T-helper 22 cell (primary cell): ENCODE data around the gene SHROOM4.

Experiments used
- DNase-seq: peaks from one replicate; pipeline ENCODE4 v3.0.0-alpha.2; 2020; ENCODE audit warnings: low read depth

The SHROOM4 gene

GRCh38 chrX:50618788-50619558 is 195.0 kb downstream of the SHROOM4 start:
- no peak for DNase-seq

GRCh38 chrX:50617183-50617582 is 196.8 kb downstream of the SHROOM4 start:
- DNase-seq: no peak

- no peak for DNase-seq
Measured at GRCh38 chrX:50615570-50616158, 198.3 kb downstream of the SHROOM4 start.

DNA sequence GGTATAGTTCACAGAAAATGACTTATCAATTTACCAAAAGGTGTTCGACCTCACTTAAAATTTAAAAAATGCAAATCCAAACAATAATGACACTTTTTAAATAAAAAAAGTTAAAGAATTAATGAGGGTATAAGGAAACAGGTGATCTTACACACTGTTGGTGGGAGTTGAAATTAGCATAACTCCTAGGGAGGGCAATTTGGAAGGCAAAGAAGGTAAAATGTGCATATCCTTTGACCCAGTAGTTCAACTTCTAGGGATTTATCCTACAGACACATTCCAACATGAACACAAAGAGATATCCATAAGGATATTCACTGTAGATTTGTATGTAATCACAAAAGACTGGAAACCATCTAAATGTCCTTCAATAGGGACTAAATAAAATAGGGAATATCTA is 199.5 kb downstream of the SHROOM4 start:
- DNase-seq: no peak

- no peak for DNase-seq
Measured at GRCh38 chrX:50613846-50614245, 200.1 kb downstream of the SHROOM4 start.

DNA sequence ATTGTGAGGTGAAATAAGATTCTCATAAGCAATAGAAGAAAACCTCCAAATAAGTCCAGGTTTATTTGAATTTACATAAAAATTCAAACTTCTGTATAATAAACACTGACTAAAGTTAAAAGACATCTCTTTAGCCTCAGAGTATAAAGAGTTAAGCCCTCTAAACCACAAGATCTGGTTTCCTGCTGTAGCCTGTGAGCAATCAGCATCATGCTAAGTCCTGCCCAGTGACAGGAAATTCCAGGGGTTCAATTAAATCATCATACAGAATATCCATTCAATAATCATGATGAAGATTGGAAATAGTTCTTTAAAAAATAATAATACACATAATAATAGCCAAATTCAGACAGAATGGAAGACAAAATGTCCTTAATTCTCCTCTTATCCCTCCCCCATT is 204.2 kb downstream of the SHROOM4 start:
- DNase-seq: no peak

GRCh38 chrX:50606300-50606950 is 207.6 kb downstream of the SHROOM4 start:
- DNase-seq: no peak

DNA sequence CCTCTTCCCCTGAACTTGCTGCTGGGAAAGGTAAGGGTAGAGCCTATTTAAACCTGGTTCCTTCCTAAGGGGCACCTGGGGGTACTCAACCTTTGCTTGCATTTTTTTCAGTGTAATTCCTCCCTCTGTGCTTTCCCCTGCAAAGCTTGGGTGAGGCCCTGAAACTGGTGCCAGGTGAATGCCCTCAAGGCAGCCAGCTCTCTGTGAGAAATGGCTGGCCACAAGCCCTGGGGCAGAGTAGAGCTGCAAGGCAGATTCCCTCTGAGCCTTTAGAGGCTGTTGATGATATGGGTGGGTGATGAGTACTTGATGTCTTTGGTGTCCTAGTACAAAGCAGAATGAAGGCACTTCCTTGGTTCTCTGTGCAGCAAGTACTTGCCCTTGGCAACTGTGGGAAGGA is 217.9 kb downstream of the SHROOM4 start:
- no peak for DNase-seq

DNA sequence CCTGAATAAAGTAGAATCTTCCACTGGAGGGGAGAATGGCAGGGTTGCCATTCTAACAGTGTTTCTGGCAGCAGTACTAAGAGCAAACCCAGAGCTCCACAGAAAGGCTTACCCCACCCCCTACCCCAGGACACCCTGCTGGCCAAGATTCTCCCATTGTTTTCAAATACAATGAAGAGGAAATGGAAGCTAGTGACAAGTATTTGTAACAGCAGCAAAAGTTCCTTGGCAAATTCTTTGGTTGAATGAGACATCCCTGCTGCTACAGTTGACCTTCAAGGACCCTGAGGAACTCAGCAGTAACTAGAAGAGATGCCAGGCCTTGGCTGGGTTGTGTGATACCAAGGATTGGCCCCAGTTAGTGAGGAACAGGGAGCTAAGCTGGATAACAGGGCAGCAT is 219.2 kb downstream of the SHROOM4 start:
- no peak for DNase-seq

DNA sequence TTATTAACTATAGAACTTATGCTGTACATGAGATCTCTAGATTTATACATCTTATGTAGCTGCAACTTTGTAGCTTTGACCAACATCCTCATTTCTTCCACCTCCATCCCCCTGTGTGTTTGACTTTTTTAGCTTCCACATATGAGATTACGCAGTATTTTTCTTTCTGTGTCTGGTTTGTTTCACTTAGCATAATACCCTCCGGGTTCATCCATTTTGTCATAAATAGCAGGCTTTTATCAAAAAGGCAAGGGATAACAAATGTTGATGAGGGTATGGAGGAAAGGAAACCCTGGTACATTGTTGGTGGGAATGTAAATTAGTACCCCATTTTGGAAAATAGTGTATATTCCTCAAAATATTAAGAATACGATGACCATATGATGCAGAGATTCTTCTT is 227.0 kb downstream of the SHROOM4 start:
- DNase-seq: no peak

- no peak for DNase-seq
Measured at GRCh38 chrX:50586407-50586806, 227.6 kb downstream of the SHROOM4 start.

DNA sequence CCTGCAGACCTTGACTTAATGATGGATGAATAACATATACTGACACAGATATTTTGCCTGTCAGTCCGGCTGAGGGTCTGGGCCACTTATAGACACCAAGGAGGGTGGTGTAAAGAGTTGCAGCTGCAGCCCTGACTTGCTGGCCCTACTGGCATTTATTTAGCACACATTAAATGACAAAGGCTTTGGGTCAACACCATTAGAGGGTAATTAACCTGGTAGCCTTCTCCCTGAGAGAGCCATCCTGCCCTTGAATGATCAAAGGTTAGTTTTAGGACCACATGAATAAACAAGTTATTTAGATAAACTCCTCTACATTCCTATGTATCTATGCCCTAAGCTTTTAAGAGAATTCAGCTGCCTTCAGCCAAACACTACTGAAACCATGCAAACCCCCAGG is 232.6 kb downstream of the SHROOM4 start:
- no peak for DNase-seq

DNA sequence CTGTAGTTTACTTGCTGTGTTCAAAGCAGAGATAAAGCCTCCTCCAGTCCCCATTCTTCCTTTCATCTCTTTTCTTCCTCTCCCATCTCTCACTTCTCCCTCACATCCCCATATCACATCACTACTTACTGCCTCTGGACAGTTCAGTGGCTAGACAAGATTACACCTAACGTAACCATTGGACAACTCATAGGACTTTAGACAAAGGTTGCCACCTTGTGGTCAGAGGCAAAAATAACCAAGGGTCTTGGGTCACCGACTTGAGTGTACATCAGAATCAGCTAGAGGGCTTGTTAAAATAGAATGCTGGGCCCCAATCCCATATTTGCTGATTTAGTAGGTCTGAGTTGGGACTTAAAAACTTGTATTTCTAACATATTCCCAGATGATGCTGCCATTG is 234.0 kb downstream of the SHROOM4 start:
- DNase-seq: no peak

GRCh38 chrX:50577326-50577725 is 236.7 kb downstream of the SHROOM4 start:
- no peak for DNase-seq

GRCh38 chrX:50567636-50568035 is 246.4 kb downstream of the SHROOM4 start:
- DNase-seq: no peak

GRCh38 chrX:50565718-50566117 is 248.3 kb downstream of the SHROOM4 start:
- DNase-seq: no peak
